Neuronal stem cell (in vitro differentiated cells): ENCODE measurements around the gene PDE6H.

Experiments used
- DNase-seq: peaks from one replicate; pipeline ENCODE4 v3.0.0-alpha.2; 2013; ENCODE audit warnings: low spot score
- H2AFZ ChIP-seq: one replicate; pipeline ENCODE4 v1.6.1; 2013; ENCODE audit warnings: mild to moderate bottlenecking, low read length, inconsistent platforms
- H2AK5ac ChIP-seq: 2 replicates; pipeline ENCODE4 v1.6.1; 2013; ENCODE audit warnings: low read depth, mild to moderate bottlenecking, inconsistent platforms, low read length, moderate library complexity, mixed read lengths
- H2BK120ac ChIP-seq: 2 replicates; pipeline ENCODE4 v1.6.1; 2013; ENCODE audit warnings: low read depth, mild to moderate bottlenecking, inconsistent platforms, low read length, moderate library complexity, mixed read lengths
- H2BK12ac ChIP-seq: one replicate; pipeline ENCODE4 v1.6.1; 2013; ENCODE audit warnings: low read length, inconsistent platforms
- H2BK15ac ChIP-seq: 2 replicates; pipeline ENCODE4 v1.6.1; 2013; ENCODE audit warnings: mild to moderate bottlenecking, low read length, inconsistent platforms, mixed read lengths
- H2BK5ac ChIP-seq: one replicate; pipeline ENCODE4 v1.6.1; 2013; ENCODE audit warnings: inconsistent platforms, mild to moderate bottlenecking, low read length, moderate library complexity
- H3K14ac ChIP-seq: one replicate; pipeline ENCODE4 v1.6.1; 2013; ENCODE audit warnings: low read length, inconsistent platforms
- H3K18ac ChIP-seq: 2 replicates; pipeline ENCODE4 v1.6.1; 2013; ENCODE audit warnings: low read length, inconsistent platforms
- H3K23ac ChIP-seq: 2 replicates; pipeline ENCODE4 v1.6.1; 2013; ENCODE audit warnings: low read depth, mild to moderate bottlenecking, mixed read lengths, low read length, inconsistent platforms; ENCODE audit not compliant: poor library complexity
- H3K27ac ChIP-seq: replicated peaks from 3 replicates; pipeline ENCODE4 v1.5.1; 2013; ENCODE audit warnings: low read length, inconsistent platforms
- H3K27me3 ChIP-seq, 3 experiments: 2 replicates each; pipeline ENCODE4 v1.6.1; 2013; ENCODE audit warnings: low read length in 3 of 3, mild to moderate bottlenecking in 2 of 3, inconsistent platforms in 1 of 3, low read depth in 1 of 3, mixed read lengths in 1 of 3, moderate library complexity in 1 of 3; ENCODE audit not compliant: control insufficient read depth in 3 of 3, insufficient read depth in 3 of 3
- H3K36me3 ChIP-seq, 2 donors: replicated peaks in 1 of 2; 2 replicates each; pipeline ENCODE4 v1.6.1; 2013; ENCODE audit warnings: low read length in 2 of 2; ENCODE audit not compliant: control insufficient read depth in 2 of 2, insufficient read depth in 2 of 2
- H3K4ac ChIP-seq: 2 replicates; pipeline ENCODE4 v1.6.1; 2013; ENCODE audit warnings: inconsistent platforms, mild to moderate bottlenecking, low read length, moderate library complexity
- H3K4me1 ChIP-seq, 2 donors: 1 replicate in 1 of 2; 2 replicates in 1 of 2; pipeline ENCODE4 v1.6.1; 2013; ENCODE audit warnings: low read length in 2 of 2, low read depth in 1 of 2; ENCODE audit not compliant: control insufficient read depth in 2 of 2, insufficient read depth in 1 of 2
- H3K4me2 ChIP-seq: one replicate; pipeline ENCODE4 v1.6.1; 2013; ENCODE audit warnings: mild to moderate bottlenecking, low read length, inconsistent platforms; ENCODE audit not compliant: insufficient read depth, poor library complexity, severe bottlenecking
- H3K4me3 ChIP-seq, 2 donors: 2 replicates each; pipeline ENCODE4 v1.5.1; 2013; ENCODE audit warnings: low read length in 2 of 2, mild to moderate bottlenecking in 2 of 2, inconsistent platforms in 1 of 2, moderate library complexity in 1 of 2
- H3K79me1 ChIP-seq: one replicate; pipeline ENCODE4 v1.6.1; 2013; ENCODE audit warnings: low read depth, mild to moderate bottlenecking, inconsistent platforms, low read length, moderate library complexity
- H3K9ac ChIP-seq: one replicate; pipeline ENCODE4 v1.6.1; 2013; ENCODE audit warnings: mild to moderate bottlenecking, low read depth, low read length, inconsistent platforms; ENCODE audit not compliant: poor library complexity
- H3K9me3 ChIP-seq, 2 donors: replicated peaks in 1 of 2; 2 replicates each; pipeline versions ENCODE3 to v1.6.1; 2013; ENCODE audit warnings: low read length in 2 of 2, mild to moderate bottlenecking in 2 of 2, inconsistent platforms in 1 of 2, low read depth in 1 of 2, mixed read lengths in 1 of 2, moderate library complexity in 1 of 2; ENCODE audit not compliant: control insufficient read depth in 2 of 2, insufficient read depth in 1 of 2
- H4K8ac ChIP-seq: one replicate; pipeline ENCODE4 v1.6.1; 2013; ENCODE audit warnings: low read depth, mild to moderate bottlenecking, inconsistent platforms, low read length, moderate library complexity
- H4K91ac ChIP-seq: one replicate; pipeline ENCODE4 v1.6.1; 2013; ENCODE audit warnings: low read length, low read depth, mild to moderate bottlenecking, inconsistent platforms; ENCODE audit not compliant: poor library complexity
- WGBS, 2 donors: extraction: QIAGEN DNeasy Blood & Tissue Kit; methylation state at CpG; one replicate each; pipeline ENCODE4 v1.1.7; 2013; ENCODE audit warnings: missing lambda C conversion rate in 2 of 2, mixed read lengths in 1 of 2; ENCODE audit not compliant: insufficient read length in 2 of 2, insufficient replicate concordance in 1 of 2; ENCODE audit errors: extremely low coverage in 2 of 2; 5-methylcytosine and 5-hydroxymethylcytosine counted together

PDE6H gene

GRCh38 chr12:15001733-15002382 lies 29.0 kb downstream of the PDE6H start:
- Histone ChIP-seq H2AFZ (peak overlapping the region; percentile 7), H2AK5ac (no peak overlapping the region), H3K4ac (no peak overlapping the region), H3K4me3 (no peak overlapping the region), H3K18ac (no peak overlapping the region), H2BK120ac (no peak overlapping the region), H3K27ac (no peak overlapping the region), H3K9ac (no peak overlapping the region), H3K27me3 (peaks cover 0 to 20% (median 0%) of the 10 kb centered on the region in 3 experiments), H3K9me3 (no peaks in the 10 kb centered on the region), H3K4me2 (no peak overlapping the region), H3K79me1 (no peaks in the 10 kb centered on the region), H3K36me3 (no peaks in the 10 kb centered on the region), H2BK12ac (no peak overlapping the region), H3K14ac (no peak overlapping the region), H3K23ac (no peak overlapping the region), H4K8ac (no peak overlapping the region), H3K4me1 (peaks cover 0 to 8% of the 10 kb centered on the region in 2 donors), H4K91ac (no peak overlapping the region), H2BK15ac (no peak overlapping the region), H2BK5ac (no peak overlapping the region)
- DNase-seq, result no peak
- WGBS, 2 donors, result no CpG with 5 or more reads among the region's 6 CpGs

GRCh38 chr12:15004421-15004820 lies 31.6 kb downstream of the PDE6H start:
- Histone ChIP-seq H3K9me3 (no peaks in the 10 kb centered on the region), H2AK5ac (no peak overlapping the region), H3K4ac (no peak overlapping the region), H2BK120ac (no peak overlapping the region), H3K79me1 (no peaks in the 10 kb centered on the region), H4K8ac (no peak overlapping the region), H2BK5ac (no peak overlapping the region), H3K4me2 (no peak overlapping the region), H2BK12ac (no peak overlapping the region), H3K27ac (no peak overlapping the region), H2AFZ (no peak overlapping the region), H3K9ac (no peak overlapping the region), H3K4me3 (no peak overlapping the region), H3K23ac (no peak overlapping the region), H4K91ac (no peak overlapping the region), H3K18ac (no peak overlapping the region), H3K4me1 (peaks cover 0 to 8% of the 10 kb centered on the region in 2 donors), H3K36me3 (no peaks in the 10 kb centered on the region), H2BK15ac (no peak overlapping the region), H3K27me3 (peaks cover 0 to 20% (median 0%) of the 10 kb centered on the region in 3 experiments), H3K14ac (no peak overlapping the region)
- WGBS, 2 donors, result no CpG with 5 or more reads among the region's 2 CpGs
- no peak for DNase-seq

- Histone ChIP-seq H2AFZ (no peak overlapping the region), H3K18ac (no peak overlapping the region), H3K79me1 (no peaks in the 10 kb centered on the region), H3K9me3 (no peaks in the 10 kb centered on the region), H3K14ac (no peak overlapping the region), H3K4me1 (peaks cover 0 to 8% of the 10 kb centered on the region in 2 donors), H3K4me2 (no peak overlapping the region), H2BK5ac (no peak overlapping the region), H3K4me3 (no peak overlapping the region), H4K91ac (no peak overlapping the region), H3K4ac (no peak overlapping the region), H3K36me3 (no peaks in the 10 kb centered on the region), H3K27me3 (peaks cover 0 to 20% (median 0%) of the 10 kb centered on the region in 3 experiments), H2BK12ac (no peak overlapping the region), H3K9ac (no peak overlapping the region), H4K8ac (no peak overlapping the region), H2AK5ac (no peak overlapping the region), H2BK120ac (no peak overlapping the region), H3K27ac (no peak overlapping the region), H2BK15ac (no peak overlapping the region), H3K23ac (no peak overlapping the region)
- DNase-seq, result no peak
Observed at GRCh38 chr12:15005064-15005463, 32.2 kb downstream of the PDE6H start.

- no peaks in the 10 kb centered on the region for H3K79me1 ChIP-seq
- peaks cover 0 to 12% (median 0%) of the 10 kb centered on the region in 3 experiments for H3K27me3 ChIP-seq
- H3K4me1 ChIP-seq, result no peaks in the 10 kb centered on the region
- H3K27ac ChIP-seq, result no peak overlapping the region
- H4K91ac ChIP-seq, result no peak overlapping the region
- H2BK15ac ChIP-seq, result no peak overlapping the region
- no peak overlapping the region for H3K4me2 ChIP-seq
- no peak overlapping the region for H3K14ac ChIP-seq
- no peak overlapping the region for H2BK120ac ChIP-seq
- no peaks in the 10 kb centered on the region for H3K36me3 ChIP-seq
- no peak overlapping the region for H2AFZ ChIP-seq
- no CpG with 5 or more reads among the region's 3 CpGs for WGBS, 2 donors
- H2BK12ac ChIP-seq, result no peak overlapping the region
- no peaks in the 10 kb centered on the region for H3K9me3 ChIP-seq
- H3K23ac ChIP-seq, result no peak overlapping the region
- H3K9ac ChIP-seq, result no peak overlapping the region
- DNase-seq, result no peak
- H3K4ac ChIP-seq, result no peak overlapping the region
- no peak overlapping the region for H4K8ac ChIP-seq
- H2AK5ac ChIP-seq, result no peak overlapping the region
- H2BK5ac ChIP-seq, result no peak overlapping the region
- no peak overlapping the region for H3K18ac ChIP-seq
- no peak overlapping the region for H3K4me3 ChIP-seq
Observed at GRCh38 chr12:15007551-15007950, 34.7 kb downstream of the PDE6H start.
